AG09309 (cell line): ENCODE results near the gene MYBL2.
"Not testable (repeated sequence)": the region's sequence is repeated elsewhere in the genome, so short reads cannot be mapped to it uniquely, and the experiment has no call there.

ENCODE experiments used
- DNase-seq: peaks from one replicate; pipeline ENCODE4 v3.0.0-alpha.2; 2010; ENCODE audit warnings: low read depth
- H3K4me3 ChIP-seq: 2 replicates; pipeline ENCODE4 v1.5.1; 2011; ENCODE audit warnings: mild to moderate bottlenecking, low read depth, low read length, moderate library complexity; ENCODE audit not compliant: control insufficient read depth
- CTCF ChIP-seq: IDR thresholded peaks from 2 replicates; pipeline ENCODE4 v1.5.1; 2011; ENCODE audit warnings: mild to moderate bottlenecking, low read depth, low read length, inconsistent platforms; ENCODE audit not compliant: insufficient read depth, control insufficient read depth; ENCODE audit errors: missing control alignments

Gene MYBL2

GRCh38 chr20:43666376-43667328, at the start of gene MYBL2:
Gene MYBL2, plus strand, starts transcription at chr20:43667114. Its CDS starts 170 bp downstream, at chr20:43667284.
- DNase-seq, result no peak
- H3K4me3 ChIP-seq, result peak within 1 kb of the TSS; percentile 43
- no peak for TF ChIP-seq CTCF

- no peak for DNase-seq
- no peak overlapping the region for H3K4me3 ChIP-seq
- TF ChIP-seq CTCF, result no peak
Measured at GRCh38 chr20:43631598-43631997, 35.3 kb upstream of the MYBL2 start.

GRCh38 chr20:43636429-43636828, 30.5 kb upstream of the MYBL2 start:
- no peak overlapping the region for H3K4me3 ChIP-seq
- no peak for TF ChIP-seq CTCF
- no peak for DNase-seq

- no peak overlapping the region for H3K4me3 ChIP-seq
- DNase-seq, result no peak
- no peak for TF ChIP-seq CTCF
Measured at GRCh38 chr20:43642548-43642947, 24.4 kb upstream of the MYBL2 start.

- DNase-seq, result no peak
- no peak for TF ChIP-seq CTCF
- H3K4me3 ChIP-seq, result no peak overlapping the region
Measured at GRCh38 chr20:43650997-43651525, 15.9 kb upstream of the MYBL2 start.

- DNase-seq, H3K4me3 ChIP-seq: not testable (repeated sequence)
Measured at GRCh38 chr20:43651650-43652184, 15.2 kb upstream of the MYBL2 start.

- H3K4me3 ChIP-seq, result no peak overlapping the region
- DNase-seq, result no peak
- no peak for TF ChIP-seq CTCF
Measured at GRCh38 chr20:43653966-43654365, 12.9 kb upstream of the MYBL2 start.

- DNase-seq, H3K4me3 ChIP-seq: not testable (repeated sequence)
Measured at GRCh38 chr20:43655176-43655575, 11.7 kb upstream of the MYBL2 start.
